GM19193 (cell line): ENCODE results near the gene MYBPH.

ENCODE experiments used
- POLR2A ChIP-seq: IDR thresholded peaks from 4 replicates; pipeline ENCODE4 v1.6.1; 2011; ENCODE audit not compliant: insufficient read depth, insufficient read length; ENCODE audit errors: extremely low read depth

Gene MYBPH, protein sequence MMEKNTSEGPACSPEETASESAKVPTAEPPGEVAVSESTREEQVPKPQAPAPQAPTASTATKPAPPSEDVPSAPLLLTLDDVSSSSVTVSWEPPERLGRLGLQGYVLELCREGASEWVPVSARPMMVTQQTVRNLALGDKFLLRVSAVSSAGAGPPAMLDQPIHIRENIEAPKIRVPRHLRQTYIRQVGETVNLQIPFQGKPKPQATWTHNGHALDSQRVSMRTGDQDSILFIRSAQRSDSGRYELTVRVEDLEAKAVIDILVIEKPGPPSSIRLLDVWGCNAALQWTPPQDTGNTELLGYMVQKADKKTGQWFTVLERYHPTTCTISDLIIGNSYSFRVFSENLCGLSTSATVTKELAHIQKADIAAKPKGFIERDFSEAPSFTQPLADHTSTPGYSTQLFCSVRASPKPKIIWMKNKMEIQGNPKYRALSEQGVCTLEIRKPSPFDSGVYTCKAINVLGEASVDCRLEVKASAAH

DNA sequence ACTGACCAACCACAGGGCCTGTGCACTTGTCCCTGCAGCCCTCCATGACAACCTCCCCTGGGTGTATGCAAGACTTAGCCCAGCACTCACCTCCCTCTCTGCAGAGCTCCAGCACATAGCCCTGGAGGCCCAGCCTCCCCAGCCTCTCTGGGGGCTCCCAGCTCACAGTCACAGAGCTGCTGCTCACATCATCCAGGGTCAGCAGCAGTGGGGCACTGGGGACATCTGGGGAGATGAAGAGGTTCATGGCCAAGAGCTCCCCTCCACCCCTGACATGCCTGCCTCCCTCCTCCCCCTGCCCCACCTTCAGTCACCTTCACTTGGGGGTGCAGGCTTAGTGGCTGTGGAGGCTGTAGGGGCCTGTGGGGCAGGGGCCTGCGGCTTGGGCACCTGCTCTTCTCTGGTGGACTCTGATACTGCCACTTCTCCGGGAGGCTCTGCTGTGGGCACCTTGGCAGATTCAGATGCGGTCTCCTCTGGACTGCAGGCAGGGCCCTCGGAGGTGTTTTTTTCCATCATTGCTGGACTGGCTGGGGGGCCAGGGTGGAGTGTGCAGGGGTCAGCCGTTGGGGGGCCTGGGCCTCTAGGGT lies at the start of gene MYBPH:
Gene MYBPH (minus strand): TSS at position 590 of the 590 bp plus-strand sequence. CDS start 71 bp downstream, at position 519.
- no peak for TF ChIP-seq POLR2A

DNA sequence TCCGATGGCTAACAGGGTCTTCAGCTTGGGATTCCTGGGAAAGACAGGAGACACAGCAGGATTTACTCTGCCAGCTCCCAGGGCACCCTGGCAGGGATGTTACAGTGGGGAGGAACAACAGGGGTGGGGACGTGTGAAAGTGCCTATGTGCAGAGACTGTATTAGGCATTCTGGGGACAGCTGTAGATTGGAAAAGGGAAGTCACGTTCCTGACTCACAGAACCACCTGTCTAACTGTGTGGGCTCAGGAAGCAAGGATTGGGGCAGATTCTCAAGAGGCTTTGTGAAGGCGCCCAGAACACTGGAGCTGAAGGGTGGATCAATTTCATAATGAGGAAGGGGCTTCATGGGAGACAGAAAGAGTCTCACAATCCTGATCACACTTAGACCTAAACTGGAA lies 49.4 kb upstream of the MYBPH start:
- TF ChIP-seq POLR2A = no peak

DNA sequence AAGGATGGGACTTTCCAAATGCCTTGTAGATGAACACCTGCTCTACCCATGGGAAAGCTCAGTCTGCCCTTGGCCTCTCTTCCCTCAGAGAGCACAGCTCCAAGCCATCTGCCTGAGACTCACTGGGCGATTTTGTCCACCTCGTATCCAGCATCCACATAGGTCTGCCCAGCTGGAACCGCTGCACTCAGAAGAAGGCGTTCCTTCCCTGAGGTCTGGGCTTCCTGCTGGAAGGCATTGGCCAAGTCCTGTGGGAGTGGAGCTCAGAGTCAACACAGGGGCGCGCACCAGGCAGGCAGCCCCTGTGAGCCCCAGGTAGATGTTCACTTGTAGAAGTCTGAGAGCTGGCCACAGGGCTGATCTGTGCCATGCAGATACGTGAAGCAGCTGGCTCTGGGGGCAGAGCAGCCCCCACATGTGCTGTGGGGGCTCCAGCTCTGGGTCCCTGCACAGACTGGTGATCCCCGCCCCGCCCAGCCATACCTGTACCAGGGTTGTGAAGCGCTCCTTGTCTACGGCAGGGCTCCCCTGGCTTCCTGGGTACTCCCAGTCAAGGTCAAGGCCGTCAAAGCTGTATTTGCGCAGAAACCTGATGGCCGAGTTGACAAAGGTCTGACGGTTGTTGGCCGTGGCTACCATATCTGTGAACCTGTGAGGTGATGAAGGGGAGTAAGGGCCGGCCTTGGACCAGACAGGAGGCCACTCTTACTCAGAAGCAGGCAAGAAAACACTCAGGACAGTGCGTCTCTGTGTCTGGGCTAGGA lies 47.6 kb upstream of the MYBPH start:
- TF ChIP-seq POLR2A = no peak

DNA sequence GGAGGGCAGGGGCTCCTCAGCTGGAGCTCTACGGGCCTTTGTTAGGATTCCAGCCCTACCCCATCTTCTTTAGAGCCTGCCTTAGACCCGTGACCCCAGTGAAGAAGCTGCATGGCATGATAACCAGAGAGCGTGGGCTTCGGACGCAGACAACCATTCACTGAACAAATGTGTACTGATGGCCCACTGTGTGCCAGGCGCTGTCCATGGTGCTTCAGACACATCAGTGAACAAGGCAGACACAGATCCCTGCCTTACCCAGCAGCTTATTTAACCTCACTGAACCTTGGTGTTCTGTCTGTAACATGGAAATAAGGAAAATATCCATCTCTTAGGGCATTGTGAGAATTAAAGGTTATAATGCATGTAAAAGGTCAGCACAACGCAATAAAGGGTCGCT lies 44.3 kb upstream of the MYBPH start:
- TF ChIP-seq POLR2A = no peak

DNA sequence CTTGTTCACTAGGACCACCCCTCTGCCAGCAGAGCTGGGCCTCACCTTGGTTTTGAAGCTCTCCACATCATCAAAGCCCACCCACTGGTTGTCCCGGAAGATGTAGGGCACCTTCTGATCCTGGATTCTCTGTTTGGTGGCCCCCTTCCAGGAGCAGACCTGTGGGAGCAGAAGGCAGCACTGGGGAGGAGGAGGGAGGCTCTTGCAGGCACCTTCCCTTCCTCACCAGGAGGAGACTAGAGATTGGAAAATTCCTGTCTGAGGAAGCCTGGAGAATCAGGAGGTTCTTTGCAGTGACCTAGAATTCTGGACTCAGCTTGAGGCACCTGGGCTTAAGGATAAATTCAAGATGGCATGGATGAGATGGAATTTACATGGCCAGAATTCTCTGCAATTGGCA lies 43.5 kb upstream of the MYBPH start:
- no peak for TF ChIP-seq POLR2A

DNA sequence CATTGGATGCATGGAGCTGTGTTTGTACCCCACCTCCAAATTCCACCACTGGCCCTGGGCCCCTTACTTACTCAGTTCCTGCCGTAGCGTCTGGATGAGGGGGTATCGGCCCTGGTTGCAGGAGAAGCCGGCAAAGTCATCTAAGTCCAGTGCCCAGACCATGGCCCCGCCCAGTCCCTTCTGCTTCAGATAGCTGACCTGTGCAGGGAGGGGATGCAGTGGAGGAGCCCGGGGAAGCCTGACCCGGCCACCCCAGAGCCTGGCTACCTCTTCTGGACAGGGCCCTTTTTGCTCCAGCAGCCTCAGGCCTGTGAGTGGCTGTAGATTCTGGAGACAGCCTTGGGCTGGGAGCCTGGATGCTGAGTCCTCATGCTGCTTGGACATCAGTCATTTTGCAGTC lies 42.0 kb upstream of the MYBPH start:
- no peak for TF ChIP-seq POLR2A

DNA sequence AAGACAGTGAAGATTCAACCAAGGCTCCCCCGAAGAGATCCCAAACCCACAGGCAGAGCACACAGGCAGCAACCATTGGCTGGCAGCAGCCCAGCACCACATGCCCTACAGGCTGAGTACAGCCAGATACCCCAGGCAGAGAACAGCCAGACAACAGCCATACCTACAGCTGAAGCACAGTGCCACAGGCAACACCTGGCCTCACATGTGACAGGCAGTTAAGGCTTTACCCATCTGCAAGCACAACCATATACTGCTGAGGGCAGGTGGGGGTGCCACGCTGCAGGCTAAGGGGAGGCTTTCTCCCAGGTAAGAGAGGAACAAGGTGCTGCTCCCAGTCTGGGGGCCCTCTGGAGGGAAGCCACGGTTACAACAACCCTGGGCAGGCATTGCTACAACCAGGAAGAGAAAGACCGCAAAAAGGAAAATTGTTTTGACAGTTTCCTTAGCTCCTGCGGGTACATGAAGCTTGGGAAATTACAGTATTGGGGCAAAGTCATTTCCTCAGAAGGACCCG lies 41.6 kb upstream of the MYBPH start:
- no peak for TF ChIP-seq POLR2A

DNA sequence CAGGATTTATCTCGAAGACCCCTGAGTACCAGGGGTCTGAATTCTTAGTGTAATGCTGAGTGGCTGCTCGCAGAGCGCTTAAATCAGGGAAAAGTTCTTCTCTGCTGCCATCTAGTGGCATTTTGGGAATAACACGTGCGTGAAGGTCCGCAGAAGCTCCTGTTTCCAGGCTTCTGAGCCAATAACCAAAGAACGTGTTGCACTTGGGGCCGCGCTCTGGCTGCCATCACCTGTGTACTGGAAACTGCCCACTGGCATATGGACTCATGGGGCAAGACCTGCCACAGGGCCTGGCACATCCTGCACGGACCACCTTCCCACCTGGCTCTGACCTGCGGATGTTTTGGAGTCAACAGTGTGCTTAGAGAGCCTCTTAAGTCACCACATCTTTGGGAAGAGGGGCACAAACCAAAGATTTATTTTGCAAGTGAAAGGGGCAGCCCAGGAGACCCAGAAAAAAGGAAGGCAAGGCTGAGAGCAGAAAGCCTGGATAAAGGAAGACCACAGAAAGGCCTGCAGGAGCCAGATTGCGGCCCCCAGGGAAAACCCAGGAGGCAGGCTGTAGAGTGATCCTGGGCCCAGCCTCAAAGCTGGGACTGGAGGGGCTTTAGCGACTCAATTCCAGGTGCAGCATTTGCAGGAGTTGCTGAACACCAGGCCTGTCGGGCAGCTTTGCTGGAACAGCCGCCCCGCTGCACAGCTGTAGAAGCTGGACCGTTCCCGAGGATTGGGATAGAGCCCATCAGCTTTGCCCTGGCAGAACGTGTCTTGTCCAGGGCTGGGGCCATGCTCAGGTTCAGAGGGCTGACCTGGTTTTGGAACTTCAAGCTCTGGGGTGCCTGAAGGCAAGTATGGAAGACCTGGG lies 40.9 kb upstream of the MYBPH start:
- TF ChIP-seq POLR2A = no peak

DNA sequence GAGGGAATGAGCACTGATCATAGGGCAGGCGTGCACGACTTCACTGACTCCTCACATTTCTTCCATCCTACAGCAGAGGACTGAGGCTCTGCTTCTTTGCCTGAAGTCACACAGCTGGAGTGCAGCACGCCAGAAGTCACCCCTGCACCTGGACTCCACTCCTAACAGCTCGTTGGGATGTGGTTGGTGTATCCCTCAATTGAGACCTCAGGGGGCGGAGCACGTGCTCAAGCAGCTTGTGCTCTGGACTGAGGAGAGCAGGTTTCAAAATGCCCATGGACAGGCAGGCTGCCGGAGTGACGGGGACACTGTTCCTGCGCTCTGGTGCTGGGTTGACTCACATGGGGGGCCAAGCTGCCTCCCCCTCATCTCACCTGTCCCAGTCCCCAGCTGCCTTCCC lies 39.9 kb upstream of the MYBPH start:
- no peak for TF ChIP-seq POLR2A

DNA sequence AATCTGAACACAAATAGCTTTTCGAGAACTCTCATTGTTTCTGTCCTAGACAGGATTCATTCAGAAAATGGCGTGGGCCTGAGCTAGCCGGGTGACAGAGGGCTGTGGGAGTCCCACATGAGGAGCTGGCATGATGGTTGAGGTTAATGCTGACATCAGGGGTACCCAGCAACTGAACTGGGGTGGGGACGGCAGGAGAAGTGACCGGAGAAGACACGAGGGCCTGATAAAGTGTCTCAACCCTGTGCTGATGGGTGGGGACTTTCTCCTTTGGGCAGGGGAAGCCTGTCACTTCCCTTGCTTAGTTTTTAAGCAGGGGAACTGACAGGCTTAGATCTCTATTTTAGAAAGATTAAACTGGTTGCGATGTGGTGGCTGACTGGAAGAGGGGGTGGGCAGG lies 39.2 kb upstream of the MYBPH start:
- no peak for TF ChIP-seq POLR2A

DNA sequence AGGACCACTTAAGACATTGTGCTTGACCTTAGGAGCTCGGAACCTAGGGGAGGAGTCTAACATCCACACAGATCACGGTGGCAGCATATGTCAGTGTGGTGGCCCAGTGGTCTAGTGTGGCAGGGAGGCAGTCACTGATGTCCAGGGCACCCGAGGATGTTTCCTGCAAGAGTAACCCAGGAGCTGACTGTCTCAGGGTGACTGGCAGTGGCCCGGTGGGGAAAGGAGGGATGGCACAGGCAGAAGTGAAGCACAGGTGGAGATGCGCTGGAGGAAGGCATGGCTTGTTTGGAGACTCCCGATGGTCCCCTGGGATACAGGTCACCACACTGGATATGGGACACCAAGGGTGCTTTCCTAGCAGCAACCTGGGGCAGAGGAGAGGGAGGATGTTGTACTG lies 37.5 kb upstream of the MYBPH start:
- no peak for TF ChIP-seq POLR2A

DNA sequence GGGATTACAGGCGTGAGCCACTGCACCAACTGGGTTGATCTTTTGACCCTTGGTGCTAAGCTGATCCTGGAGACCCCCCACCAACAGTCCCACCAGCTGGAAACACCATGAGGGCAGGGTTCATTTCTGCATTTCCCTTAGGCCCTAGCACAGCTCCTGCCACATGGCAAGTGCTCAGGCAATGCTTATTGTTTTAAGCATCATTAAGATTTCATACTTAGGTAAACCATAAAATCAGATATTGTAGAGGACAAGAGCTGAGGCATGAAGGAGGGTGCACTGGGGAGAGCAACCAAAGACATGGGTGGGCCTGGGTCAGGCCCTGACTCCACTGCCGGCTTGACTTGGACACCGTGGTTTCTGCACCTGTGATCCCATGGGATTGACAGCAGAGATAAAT lies 36.2 kb upstream of the MYBPH start:
- no peak for TF ChIP-seq POLR2A

DNA sequence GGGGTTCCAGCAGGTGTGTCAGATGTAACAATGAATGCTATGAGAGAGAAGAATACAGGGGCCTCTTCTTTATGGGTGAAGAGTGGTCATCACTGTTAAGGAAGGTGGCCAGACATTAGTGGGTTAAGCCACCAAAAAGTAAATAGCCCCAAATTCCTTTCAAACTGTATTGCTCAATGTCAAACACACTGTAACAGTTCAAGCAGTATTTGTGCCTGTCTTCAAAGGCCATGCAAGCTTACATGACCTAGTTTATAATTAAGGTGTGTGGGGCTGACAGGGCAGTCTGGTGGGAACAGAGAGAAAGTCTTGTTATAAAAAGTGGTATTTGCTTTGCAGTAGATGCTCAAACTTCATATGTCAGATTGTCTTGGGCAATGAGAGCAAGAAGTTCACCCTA lies 35.4 kb upstream of the MYBPH start:
- TF ChIP-seq POLR2A = no peak

DNA sequence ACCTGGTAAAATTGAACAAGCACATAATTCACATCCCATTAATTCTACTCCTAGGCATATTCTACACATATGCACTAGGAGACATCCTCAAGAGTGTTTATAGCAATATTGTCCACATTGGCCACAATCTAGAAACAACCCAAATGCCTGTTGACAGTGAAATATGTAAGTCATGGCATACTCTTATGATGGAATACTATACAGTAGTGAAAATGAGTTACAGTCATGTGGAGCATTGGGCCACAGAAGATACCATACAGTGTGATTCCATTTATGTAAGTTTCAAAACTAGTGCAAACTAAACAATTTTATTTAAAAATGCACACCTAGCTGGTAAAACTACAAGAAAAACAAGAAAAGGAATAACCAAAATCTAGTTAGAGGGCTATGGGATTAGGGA lies 34.7 kb upstream of the MYBPH start:
- no peak for TF ChIP-seq POLR2A

DNA sequence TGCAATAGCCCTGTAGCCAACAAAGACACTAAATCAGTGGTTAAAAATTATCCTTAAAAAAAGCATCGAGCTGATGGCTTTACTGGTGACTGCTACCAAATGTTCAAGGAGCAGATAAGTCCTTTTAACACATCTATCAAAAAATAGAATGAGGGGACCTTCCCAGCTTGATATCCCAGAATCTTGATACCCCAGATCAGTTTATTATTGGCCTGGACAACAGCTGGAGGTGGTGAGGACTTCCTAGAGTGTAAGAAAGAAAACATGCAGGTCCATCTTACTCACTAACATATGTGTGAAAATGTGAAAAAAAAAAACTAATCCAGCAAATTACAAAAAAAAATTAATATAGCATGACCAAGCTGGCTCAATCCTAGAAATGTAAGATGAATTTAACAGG lies 32.6 kb upstream of the MYBPH start:
- no peak for TF ChIP-seq POLR2A

DNA sequence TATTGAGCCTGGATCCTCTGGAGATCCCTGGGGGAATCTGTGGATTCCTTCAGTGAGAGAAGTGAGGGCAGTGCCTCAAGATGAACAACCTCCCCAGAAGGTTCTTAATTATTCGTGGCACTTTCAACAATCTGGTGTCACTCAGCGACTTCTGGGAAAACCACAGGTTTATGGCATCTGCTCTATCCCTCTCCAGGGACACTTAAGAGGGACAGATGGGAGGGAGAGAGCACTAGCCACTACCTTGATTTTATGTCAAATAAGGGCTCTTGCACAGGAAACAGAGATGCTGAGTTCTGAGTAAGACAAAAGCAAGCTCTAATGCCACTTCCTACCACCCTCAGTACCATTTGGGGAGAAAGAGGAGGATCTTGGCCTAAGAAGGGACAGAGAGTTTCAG lies 32.1 kb upstream of the MYBPH start:
- no peak for TF ChIP-seq POLR2A
